Limb (tissue), 2 donors: ENCODE results near the gene KRTAP12-2.
"Not testable (repeated sequence)": the region's sequence is repeated elsewhere in the genome, so short reads cannot be mapped to it uniquely, and the experiment has no call there.

Experiments
- DNase-seq, 2 donors: peaks; one replicate each; pipeline ENCODE4 v3.0.0-alpha.2; 2016; ENCODE audit errors: extremely low spot score in 2 of 2

Gene KRTAP12-2

GRCh38 chr21:44627831-44628233 lies 38.9 kb downstream of the KRTAP12-2 start:
- DNase-seq: not testable (repeated sequence)

- peak in 1 of 2 donors; percentile 19 for DNase-seq
Observed at GRCh38 chr21:44627181-44627822, 39.4 kb downstream of the KRTAP12-2 start.

GRCh38 chr21:44626673-44627143 lies 40.0 kb downstream of the KRTAP12-2 start, which contains the start of gene KRTAP10-9:
Gene KRTAP10-9, plus strand, starts transcription at chr21:44627093. Its CDS starts 79 bp downstream, at chr21:44627172.
- no peak for DNase-seq

DNA sequence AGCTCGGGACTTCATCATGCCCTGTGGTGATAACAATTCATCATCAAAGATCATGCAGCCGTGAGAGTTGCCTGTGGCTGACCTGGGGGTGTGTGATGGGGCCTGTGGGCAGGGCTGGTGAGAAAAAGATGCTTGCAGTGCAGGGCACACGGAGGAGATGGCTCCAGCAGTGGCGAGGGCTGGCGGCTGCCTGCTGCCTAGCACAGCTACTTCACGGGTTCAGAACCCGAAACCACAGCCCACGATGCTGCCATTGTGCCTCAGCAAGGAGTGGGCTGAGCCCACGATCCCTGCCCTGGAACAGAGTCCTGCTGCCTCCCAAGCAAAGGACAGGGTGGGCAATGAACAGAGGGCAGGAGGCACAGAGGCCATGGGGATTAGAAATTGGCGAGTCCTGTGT lies 40.5 kb downstream of the KRTAP12-2 start:
- no peak for DNase-seq

- no peak for DNase-seq
Observed at GRCh38 chr21:44625756-44626155, 41.0 kb downstream of the KRTAP12-2 start.

DNA sequence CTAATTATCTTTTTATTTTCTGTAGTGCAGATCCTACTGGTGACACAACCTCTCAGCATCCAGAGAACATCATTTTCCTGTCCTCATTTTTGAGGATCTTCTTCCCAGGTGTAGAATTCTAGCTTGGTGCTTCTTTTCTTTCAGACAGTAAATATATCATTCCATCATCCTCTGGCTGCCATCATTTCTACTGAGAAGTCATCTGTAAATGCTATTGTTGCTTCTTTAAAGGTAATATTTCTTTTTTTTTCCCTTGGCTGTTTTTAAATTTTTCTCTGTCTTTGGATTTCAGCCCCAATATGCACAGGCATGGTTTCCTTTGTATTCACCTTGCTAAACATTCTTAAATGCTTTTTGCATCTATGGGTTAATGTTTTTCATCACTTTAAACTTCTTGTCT lies 43.2 kb downstream of the KRTAP12-2 start:
- DNase-seq: no peak

- no peak for DNase-seq
Observed at GRCh38 chr21:44619886-44620285, 46.8 kb downstream of the KRTAP12-2 start.

DNA sequence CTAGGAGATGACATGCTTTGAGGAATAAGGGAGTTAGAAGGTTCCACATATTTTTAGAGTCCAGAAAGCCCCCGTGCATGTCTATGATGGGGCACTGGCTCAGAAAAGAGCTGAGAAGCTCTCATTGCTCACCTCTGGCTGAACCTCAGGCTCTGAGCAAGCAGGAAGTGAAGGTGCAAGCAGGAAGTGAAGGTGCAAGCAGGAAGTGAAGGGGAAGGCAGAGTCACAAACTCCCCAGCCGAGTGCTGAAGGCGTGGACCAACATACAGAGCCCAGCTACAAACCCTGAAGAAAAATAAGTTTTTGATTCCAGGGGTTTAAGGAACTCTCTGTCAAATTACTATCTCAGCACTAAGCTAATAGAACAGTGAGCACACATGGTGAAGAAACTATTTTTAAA lies 47.8 kb downstream of the KRTAP12-2 start:
- no peak for DNase-seq

- DNase-seq: no peak
Observed at GRCh38 chr21:44618504-44618903, 48.2 kb downstream of the KRTAP12-2 start.

DNA sequence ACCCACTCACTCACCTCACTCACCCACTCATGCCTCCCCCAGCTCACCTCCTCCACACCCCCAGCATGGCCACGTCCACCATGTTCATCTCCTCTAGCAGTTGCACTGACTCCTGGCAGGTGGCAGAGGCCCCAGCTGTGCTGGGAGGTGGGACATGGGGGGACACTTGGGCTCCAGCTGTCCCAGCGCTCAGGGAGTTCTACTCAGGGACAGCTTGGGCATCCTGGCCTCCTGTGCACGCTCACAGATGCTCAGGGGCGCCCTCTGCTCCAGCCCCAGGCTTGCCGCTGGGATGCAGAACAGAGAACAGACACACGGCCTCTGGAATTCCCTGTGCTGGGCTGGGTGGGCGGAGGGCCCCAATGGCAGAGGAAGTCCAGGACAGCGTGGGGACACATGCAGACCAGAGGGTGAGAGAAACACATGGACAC lies 49.6 kb downstream of the KRTAP12-2 start:
- no peak for DNase-seq

GRCh38 chr21:44616591-44616926 lies 50.2 kb downstream of the KRTAP12-2 start:
- DNase-seq: no peak
